OCI-LY3 (cell line): ENCODE data around the gene MTFR1L.

Experiments
- EZH2phosphoT487 ChIP-seq: fragments of 200-600 bp; shearing (Covaris generic); IDR thresholded peaks from 2 replicates; pipeline ENCODE4 v1.6.1; 2018; ENCODE audit warnings: antibody characterized with exemption, mixed run types, low read depth
- TF ChIP-seq, protein P1 (sequence below): fragments of 200-600, 300-600 bp; sonication (generic); IDR thresholded peaks from 2 replicates; pipeline ENCODE4 v1.5.1; 2014; ENCODE audit warnings: antibody characterized with exemption, low read length, low read depth

DNA sequence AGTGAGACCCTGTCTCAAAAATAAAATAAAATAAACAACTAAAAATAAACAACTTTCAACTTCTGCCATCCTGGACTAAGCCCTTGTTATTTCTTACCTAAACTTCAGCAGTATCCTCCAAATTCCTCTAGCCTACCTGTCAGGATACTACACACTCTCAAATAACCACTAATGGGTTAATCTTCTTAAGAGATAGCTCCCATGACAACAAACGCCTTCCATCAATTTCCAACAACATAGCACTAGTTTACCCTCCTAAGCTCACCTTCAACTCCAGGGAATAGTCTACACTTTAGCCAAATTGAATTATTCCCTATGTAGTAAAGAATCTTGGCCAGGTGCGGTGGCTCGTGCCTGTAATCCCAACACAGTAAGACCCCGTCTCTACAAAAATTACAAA is 28.2 kb downstream of the MTFR1L start:
- TF ChIP-seq, protein P1, sequence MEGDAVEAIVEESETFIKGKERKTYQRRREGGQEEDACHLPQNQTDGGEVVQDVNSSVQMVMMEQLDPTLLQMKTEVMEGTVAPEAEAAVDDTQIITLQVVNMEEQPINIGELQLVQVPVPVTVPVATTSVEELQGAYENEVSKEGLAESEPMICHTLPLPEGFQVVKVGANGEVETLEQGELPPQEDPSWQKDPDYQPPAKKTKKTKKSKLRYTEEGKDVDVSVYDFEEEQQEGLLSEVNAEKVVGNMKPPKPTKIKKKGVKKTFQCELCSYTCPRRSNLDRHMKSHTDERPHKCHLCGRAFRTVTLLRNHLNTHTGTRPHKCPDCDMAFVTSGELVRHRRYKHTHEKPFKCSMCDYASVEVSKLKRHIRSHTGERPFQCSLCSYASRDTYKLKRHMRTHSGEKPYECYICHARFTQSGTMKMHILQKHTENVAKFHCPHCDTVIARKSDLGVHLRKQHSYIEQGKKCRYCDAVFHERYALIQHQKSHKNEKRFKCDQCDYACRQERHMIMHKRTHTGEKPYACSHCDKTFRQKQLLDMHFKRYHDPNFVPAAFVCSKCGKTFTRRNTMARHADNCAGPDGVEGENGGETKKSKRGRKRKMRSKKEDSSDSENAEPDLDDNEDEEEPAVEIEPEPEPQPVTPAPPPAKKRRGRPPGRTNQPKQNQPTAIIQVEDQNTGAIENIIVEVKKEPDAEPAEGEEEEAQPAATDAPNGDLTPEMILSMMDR, result no peak
- TF ChIP-seq EZH2phosphoT487, result no peak
